ENCODE data around the gene GNAS.

GNAS gene

DNA sequence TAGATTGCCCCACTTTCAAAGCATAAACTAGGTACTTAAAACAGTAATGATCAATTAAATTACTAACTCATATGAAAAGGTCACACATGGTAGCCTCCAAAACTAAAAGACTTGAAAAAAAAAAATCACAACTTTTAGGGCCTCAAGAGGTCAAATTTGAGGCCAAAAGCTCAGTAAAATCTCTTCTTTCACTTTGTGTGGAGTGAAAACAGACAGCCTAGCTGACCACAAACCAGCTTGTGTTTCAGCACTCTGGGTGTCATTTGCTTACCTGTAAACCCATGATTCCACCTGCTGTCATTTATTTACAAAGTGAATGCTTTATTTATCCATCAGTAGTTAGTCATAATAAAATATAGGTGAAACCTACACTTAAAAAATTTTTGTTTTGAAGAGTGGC is 34.0 kb downstream of the GNAS start:
- TF ChIP-seq CTCF (IDR thresholded peaks at IDR 0.05; ENCODE audit: low read depth, low read length) (no peak), MYC (IDR thresholded peaks at IDR 0.05; ENCODE audit: low read depth, low read length) (no peak), POLR2A (IDR thresholded peaks at IDR 0.05; ENCODE audit: extremely low read depth, insufficient read length) (no peak)
- TF ChIP-seq, protein P1, sequence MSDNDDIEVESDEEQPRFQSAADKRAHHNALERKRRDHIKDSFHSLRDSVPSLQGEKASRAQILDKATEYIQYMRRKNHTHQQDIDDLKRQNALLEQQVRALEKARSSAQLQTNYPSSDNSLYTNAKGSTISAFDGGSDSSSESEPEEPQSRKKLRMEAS (IDR thresholded peaks at IDR 0.05; ENCODE audit: low read depth, low read length): no peak
- H3K4me3 ChIP-seq (ENCODE audit: low read depth, low read length): no peak overlapping the region
- DNase-seq (ENCODE audit: low read depth): no peak

DNA sequence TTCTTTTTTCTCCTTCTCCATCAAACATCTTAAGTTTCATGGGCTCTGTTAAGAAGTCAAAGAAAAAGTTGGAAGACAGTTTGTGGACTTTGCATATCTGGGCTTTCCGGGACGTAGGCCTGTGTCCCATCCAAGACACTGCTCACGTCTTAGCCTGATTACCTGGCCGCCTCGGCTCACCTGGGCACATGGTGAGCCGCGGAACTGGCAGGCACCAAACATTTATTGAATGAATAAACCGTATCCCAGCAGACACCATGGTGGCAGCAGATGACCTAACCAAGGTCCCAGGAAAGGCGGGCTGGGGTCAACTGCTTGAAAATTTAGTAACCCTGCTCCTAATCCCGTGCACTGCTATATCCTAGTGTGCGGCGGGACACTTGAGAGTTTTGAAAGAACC is 35.6 kb downstream of the GNAS start:
- H3K4me3 ChIP-seq (ENCODE audit: low read depth, low read length): peak overlapping the region; percentile 75
- DNase-seq (ENCODE audit: low read depth): no peak
- TF ChIP-seq POLR2A (IDR thresholded peaks at IDR 0.05; ENCODE audit: extremely low read depth, insufficient read length) (no peak), CTCF (IDR thresholded peaks at IDR 0.05; ENCODE audit: low read depth, low read length) (no peak), MYC (IDR thresholded peaks at IDR 0.05; ENCODE audit: low read depth, low read length) (no peak)
- TF ChIP-seq, protein P1 (IDR thresholded peaks at IDR 0.05; ENCODE audit: low read depth, low read length): no peak

GRCh38 chr20:58888521-58889333 is 36.2 kb downstream of the GNAS start:
- peak; percentile 88 for DNase-seq (ENCODE audit: low read depth)
- H3K4me3 ChIP-seq (ENCODE audit: low read depth, low read length): peak overlapping the region; percentile 78
- TF ChIP-seq CTCF (IDR thresholded peaks at IDR 0.05; ENCODE audit: low read depth, low read length) (no peak), POLR2A (IDR thresholded peaks at IDR 0.05; ENCODE audit: extremely low read depth, insufficient read length) (peak; percentile 98)

DNA sequence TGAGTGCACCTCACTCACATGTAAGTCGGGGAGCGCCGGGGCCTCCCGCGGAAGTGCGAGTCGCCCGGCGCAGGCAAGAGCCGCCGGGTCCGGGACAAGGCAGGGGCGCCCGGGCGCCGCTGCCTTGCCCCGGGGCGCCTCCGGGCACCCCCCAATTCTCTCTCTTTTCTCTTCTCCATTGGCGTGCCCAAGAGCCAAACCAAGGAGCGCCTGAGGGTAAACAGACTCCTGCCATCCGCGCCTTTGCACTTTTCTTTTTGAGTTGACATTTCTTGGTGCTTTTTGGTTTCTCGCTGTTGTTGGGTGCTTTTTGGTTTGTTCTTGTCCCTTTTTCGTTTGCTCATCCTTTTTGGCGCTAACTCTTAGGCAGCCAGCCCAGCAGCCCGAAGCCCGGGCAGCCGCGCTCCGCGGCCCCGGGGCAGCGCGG is 36.8 kb downstream of the GNAS start:
- TF ChIP-seq CTCF (IDR thresholded peaks at IDR 0.05; ENCODE audit: low read depth, low read length) (no peak), POLR2A (IDR thresholded peaks at IDR 0.05; ENCODE audit: extremely low read depth, insufficient read length) (no peak), MYC (IDR thresholded peaks at IDR 0.05; ENCODE audit: low read depth, low read length) (no peak)
- TF ChIP-seq, protein P1 (IDR thresholded peaks at IDR 0.05; ENCODE audit: low read depth, low read length): no peak
- no peak for DNase-seq (ENCODE audit: low read depth)

DNA sequence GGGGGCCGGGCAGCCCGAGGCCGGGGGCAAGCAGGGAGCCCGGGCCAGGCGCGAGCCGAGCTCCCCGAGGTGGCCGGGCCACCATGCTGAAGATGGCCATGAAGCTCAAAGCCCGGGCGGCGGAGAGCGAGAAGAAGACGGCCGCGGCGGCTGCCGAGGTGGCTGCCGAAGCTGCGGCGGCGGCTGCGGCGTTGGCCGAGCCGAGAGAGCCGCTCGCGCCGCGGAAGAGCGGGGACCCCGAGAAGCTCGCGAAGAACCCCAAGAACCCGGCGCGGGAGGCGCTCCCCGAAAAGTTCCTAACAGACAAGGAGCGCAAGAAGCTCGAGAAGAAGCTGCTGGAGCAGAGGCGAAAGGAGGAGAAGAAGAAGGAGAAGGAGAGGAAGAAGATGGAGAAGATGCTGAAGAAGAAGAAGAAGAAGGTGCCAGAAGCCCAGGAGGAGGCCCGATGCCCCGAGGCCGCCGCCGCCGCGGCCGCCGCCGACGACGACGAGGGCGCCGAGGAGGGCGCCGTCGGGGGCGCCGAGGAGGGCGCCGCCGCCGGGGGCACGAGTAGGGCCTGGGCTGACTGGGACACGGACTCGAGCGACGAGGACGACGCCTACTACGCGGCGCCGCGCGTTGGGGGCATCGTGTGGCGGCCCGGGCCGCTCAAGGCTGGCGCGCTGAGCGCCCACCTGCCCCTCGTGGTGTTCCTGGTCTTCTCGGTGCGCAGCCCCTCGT is 37.4 kb downstream of the GNAS start:
- peak overlapping the region; percentile 75 for H3K4me3 ChIP-seq (ENCODE audit: low read depth, low read length)

More for the DNA sequence above, 36.8 kb downstream of the GNAS start:
- peak overlapping the region; percentile 78 for H3K4me3 ChIP-seq (ENCODE audit: low read depth, low read length)

More for the DNA sequence above, 37.4 kb downstream of the GNAS start:
- TF ChIP-seq, protein P1 (IDR thresholded peaks at IDR 0.05; ENCODE audit: low read depth, low read length): no peak
- TF ChIP-seq POLR2A (IDR thresholded peaks at IDR 0.05; ENCODE audit: extremely low read depth, insufficient read length) (no peak), MYC (IDR thresholded peaks at IDR 0.05; ENCODE audit: low read depth, low read length) (no peak), CTCF (IDR thresholded peaks at IDR 0.05; ENCODE audit: low read depth, low read length) (no peak)
- DNase-seq (ENCODE audit: low read depth): peak; percentile 34
